ENCODE results near the gene IKZF4. TPM values are rescaled to one million over a fixed set of nuclear protein-coding genes. Genes with fewer than 3 reads are reported as not detected.

IKZF4 gene
- total RNA-seq, 1 experiment from 2014 or later: 2.8 TPM

GRCh38 chr12:56080556-56081138, 59.8 kb downstream of the IKZF4 start:
- no peak for TF ChIP-seq EZH2phosphoT487 (IDR thresholded peaks at IDR 0.05; ENCODE audit: borderline replicate concordance, low read length)
- no peak for TF ChIP-seq EZH2 (IDR thresholded peaks at IDR 0.05; ENCODE audit: low read length, unreplicated experiment)
- peak; percentile 35; the same call in 1 of the 2 replicates for TF ChIP-seq CTCF (conservative IDR thresholded peaks at IDR 0.05; ENCODE audit: low read depth, low read length)
- no peaks in the 10 kb centered on the region for H3K36me3 ChIP-seq (ENCODE audit: low read depth, low read length)
- TSS peak; percentile 32 for BruUV-seq (replicated peaks)
- no peaks in the 10 kb centered on the region for H3K27me3 ChIP-seq (ENCODE audit: low read length)
- ATAC-seq (no peak), DNase-seq (peak; percentile 42)
- POLR2A ChIA-PET (ENCODE audit: unreplicated experiment): interaction anchor here (0.6 kb wide), 2 partner anchors 38 to 352 kb away, joined by 3 to 8 read pairs; partner anchors contain the start of gene ZC3H10
- H2AFZ ChIP-seq (ENCODE audit: low read length): peak overlapping the region; percentile 93
- peak overlapping the region; percentile 86 for H3K4me3 ChIP-seq (ENCODE audit: low read length)
- CTCF ChIA-PET: interaction anchor here (0.6 kb wide), 2 partner anchors 251 to 607 kb away, joined by 3 to 12 read pairs; no protein-coding TSS in a partner anchor
- peak overlapping the region; percentile 82 for H3K27ac ChIP-seq (ENCODE audit: low read length)
- intact Hi-C loops (cut with micrococcal nuclease): no loop called here
- no peaks in the 10 kb centered on the region for H3K9me3 ChIP-seq (ENCODE audit: low read length)
- H3F3A ChIP-seq (ENCODE audit: low read length, unreplicated experiment): no peaks in the 10 kb centered on the region
- H3K9me2 ChIP-seq (replicated peaks; ENCODE audit: low read length): no peaks in the 10 kb centered on the region
- H3K4me2 ChIP-seq (ENCODE audit: low read length): peak overlapping the region; percentile 93
- H3K9ac ChIP-seq (ENCODE audit: low read length): peak overlapping the region; percentile 76
- H4K20me1 ChIP-seq (ENCODE audit: low read length): no peaks in the 10 kb centered on the region
- peaks cover 30% of the 10 kb centered on the region for H3K79me2 ChIP-seq (ENCODE audit: low read length)
- H3K4me1 ChIP-seq (ENCODE audit: insufficient read depth, low read length): peaks cover 19% of the 10 kb centered on the region

- Histone ChIP-seq H3K27me3 (ENCODE audit: low read length) (no peaks in the 10 kb centered on the region), H3K9me2 (replicated peaks; ENCODE audit: low read length) (no peaks in the 10 kb centered on the region), H3K4me3 (ENCODE audit: low read length) (peak overlapping the region; percentile 86), H2AFZ (ENCODE audit: low read length) (no peak overlapping the region), H3K79me2 (ENCODE audit: low read length) (peaks cover 30% of the 10 kb centered on the region), H3K36me3 (ENCODE audit: low read depth, low read length) (no peaks in the 10 kb centered on the region), H3K4me2 (ENCODE audit: low read length) (peak overlapping the region; percentile 93), H3K4me1 (ENCODE audit: insufficient read depth, low read length) (peaks cover 29% of the 10 kb centered on the region), H3K9me3 (ENCODE audit: low read length) (no peaks in the 10 kb centered on the region), H3F3A (ENCODE audit: low read length, unreplicated experiment) (no peaks in the 10 kb centered on the region), H3K27ac (ENCODE audit: low read length) (no peak overlapping the region), H3K9ac (ENCODE audit: low read length) (peak overlapping the region; percentile 76; the same call in 1 of the 2 replicates), H4K20me1 (ENCODE audit: low read length) (no peaks in the 10 kb centered on the region)
- intact Hi-C loops (cut with micrococcal nuclease): no loop called here
- ChIA-PET POLR2A (ENCODE audit: unreplicated experiment) (interaction anchor here (0.6 kb wide), 1 partner anchor 37 kb away, joined by 3 read pairs; the partner anchor contains the start of gene ZC3H10), CTCF (no interaction called here)
- TF ChIP-seq EZH2 (IDR thresholded peaks at IDR 0.05; ENCODE audit: low read length, unreplicated experiment) (no peak), EZH2phosphoT487 (IDR thresholded peaks at IDR 0.05; ENCODE audit: borderline replicate concordance, low read length) (no peak), CTCF (conservative IDR thresholded peaks at IDR 0.05; ENCODE audit: low read depth, low read length) (no peak)
- DNase-seq (no peak), ATAC-seq (no peak)
- no TSS peak for BruUV-seq (replicated peaks)
Observed at GRCh38 chr12:56081393-56082347, 60.8 kb downstream of the IKZF4 start.

All from PC-3 (cell line).